Stimulated activated CD8-positive, alpha-beta memory T cell treated with anti-CD3 and anti-CD28 coated beads, Interleukin-2, amount 100 ng/mL, for 1 hour (primary cell): Measurements from ENCODE around the gene TCP11L1.
"Not testable (repeated sequence)": the region's sequence is repeated elsewhere in the genome, so short reads cannot be mapped to it uniquely, and the experiment has no call there.

ENCODE experiments used
- DNase-seq, 2 donors: peaks; one replicate each; pipeline ENCODE4 v3.0.0-alpha.2; 2020; ENCODE audit warnings: low read depth in 2 of 2

The TCP11L1 gene

DNA sequence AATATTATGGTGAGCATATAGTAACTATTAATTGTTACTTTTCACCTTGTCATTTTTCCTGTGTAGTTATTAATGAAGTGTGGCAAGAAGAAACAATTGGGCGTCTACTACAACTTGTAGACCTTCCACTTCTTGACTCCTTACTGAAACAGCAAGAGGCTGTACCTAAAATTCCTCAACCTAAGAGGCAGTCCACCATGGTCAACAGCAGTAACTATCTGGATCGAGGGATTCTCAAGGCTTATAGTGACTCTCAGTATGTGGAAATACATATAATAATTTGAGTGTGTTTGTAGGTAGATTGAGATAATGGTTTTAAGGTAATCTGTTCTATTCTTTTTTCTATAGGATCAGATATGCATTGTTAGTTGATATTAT lies 10.8 kb upstream of the TCP11L1 start:
- no peak for DNase-seq

DNA sequence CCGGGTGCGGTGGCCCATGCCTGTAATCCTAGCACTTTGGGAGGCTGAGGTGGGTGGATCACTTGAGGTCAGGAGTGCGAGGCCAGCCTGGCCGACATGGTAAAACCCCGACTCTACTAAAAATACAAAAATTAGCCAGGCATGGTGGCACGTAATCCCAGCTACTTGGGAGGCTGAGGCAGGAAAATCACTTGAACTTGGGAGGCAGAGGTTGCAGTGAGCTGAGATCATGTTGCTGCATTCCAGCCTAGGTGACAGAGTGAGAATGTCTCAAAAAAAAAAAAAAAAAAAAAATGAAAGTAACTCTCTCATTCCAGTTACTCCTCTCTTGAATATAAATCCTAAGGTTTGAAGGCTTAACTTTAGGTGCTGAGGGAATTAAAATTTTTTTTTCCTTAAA lies 10.2 kb upstream of the TCP11L1 start:
- DNase-seq, result not testable (repeated sequence)

- DNase-seq, result no peak
Observed at GRCh38 chr11:33033493-33033892, 5.9 kb upstream of the TCP11L1 start.

DNA sequence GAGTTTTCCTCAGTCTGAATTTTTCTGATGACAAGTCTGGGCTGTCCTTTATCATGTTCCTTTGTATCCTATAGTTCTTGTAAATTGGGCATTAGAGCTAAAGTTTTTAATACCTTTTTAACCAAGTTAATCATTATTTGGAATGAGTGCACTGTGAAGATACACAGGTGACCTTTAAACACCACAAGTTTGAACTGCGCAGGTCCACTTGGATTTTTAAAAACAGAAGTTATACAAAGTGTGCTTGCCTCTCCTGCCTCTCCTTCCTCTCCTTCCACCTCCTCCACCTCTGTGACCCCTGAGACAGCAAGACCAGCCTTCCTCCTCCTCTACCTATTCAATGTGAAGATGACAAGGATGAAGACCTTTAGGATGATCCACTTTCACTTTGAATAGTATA lies 4.4 kb upstream of the TCP11L1 start:
- DNase-seq, result no peak

GRCh38 chr11:33040033-33040861 lies 875 bp downstream of the TCP11L1 start:
- no peak for DNase-seq

GRCh38 chr11:33040862-33041453 lies 1.6 kb downstream of the TCP11L1 start:
- DNase-seq, result no peak

- no peak for DNase-seq
Observed at GRCh38 chr11:33043221-33043830, 4.0 kb downstream of the TCP11L1 start.

DNA sequence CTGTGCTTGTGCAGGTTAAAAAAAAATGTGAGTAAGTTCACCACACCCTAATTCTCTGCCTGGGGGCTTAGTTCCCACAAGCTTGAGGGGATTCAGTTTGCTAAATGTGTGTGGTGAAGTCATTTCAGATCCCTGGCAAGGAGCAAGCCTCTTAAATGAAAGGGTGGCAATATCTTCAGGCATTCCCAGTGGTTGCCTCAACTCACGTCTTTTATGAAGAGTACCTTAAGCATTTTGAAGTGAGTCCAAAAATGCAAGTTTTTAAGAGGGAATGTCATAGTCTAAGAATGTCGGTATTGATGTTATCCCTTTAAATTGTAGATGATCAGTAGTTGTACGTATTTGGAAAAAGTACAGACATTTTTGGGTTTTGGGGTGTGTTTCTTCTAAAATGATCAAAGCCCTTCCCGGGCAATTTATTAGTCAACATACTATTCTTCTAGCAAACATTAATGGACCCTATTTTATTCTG lies 4.9 kb downstream of the TCP11L1 start:
- no peak for DNase-seq

- DNase-seq, result no peak
Observed at GRCh38 chr11:33045551-33046255, 6.3 kb downstream of the TCP11L1 start.

DNA sequence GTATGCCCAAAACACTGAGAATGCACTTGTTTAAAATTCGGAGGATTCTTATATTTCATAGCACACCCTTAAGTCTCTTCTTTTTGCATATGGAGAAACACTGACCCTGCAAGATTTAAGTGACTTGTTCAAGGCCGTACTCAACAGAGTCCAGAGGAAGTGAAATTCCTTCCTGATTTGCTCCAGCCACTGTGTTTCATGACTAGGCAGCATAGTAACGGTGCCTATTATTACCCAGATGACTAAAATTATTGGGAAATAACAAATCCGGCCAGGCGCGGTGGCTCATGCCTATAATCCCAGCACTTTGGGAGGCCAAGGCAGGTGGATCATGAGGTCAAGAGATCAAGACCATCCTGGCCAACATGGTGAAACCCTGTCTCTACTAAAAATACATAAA lies 9.3 kb downstream of the TCP11L1 start:
- DNase-seq, result not testable (repeated sequence)

- not testable (repeated sequence) for DNase-seq
Observed at GRCh38 chr11:33049565-33050408, 10.4 kb downstream of the TCP11L1 start.

- no peak for DNase-seq
Observed at GRCh38 chr11:33052231-33052630, 12.9 kb downstream of the TCP11L1 start.

GRCh38 chr11:33055375-33055774 lies 16.0 kb downstream of the TCP11L1 start:
- DNase-seq, result no peak

DNA sequence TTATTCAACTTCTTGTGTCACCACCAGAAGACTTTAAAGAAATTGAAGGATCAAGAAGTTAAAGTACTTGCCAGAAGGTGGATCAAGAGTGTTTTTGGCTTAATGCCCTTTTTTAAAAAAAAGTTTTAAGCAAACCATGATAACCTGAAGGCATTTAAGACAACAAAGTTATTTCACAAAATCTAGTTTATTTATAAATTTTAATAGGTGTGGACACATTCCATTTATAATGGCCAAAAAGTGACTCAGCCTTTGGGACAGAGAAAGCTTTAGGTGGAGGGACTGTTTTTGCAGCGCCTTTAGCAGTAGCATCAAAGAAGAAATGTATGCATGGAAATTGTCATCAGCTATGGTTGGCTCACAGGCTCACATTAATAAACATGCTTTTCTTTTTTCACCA lies 17.9 kb downstream of the TCP11L1 start:
- no peak for DNase-seq

GRCh38 chr11:33059331-33060007 lies 20.1 kb downstream of the TCP11L1 start:
- no peak for DNase-seq

- DNase-seq, result no peak
Observed at GRCh38 chr11:33060271-33060670, 20.9 kb downstream of the TCP11L1 start.

GRCh38 chr11:33062137-33062536 lies 22.8 kb downstream of the TCP11L1 start:
- no peak for DNase-seq

DNA sequence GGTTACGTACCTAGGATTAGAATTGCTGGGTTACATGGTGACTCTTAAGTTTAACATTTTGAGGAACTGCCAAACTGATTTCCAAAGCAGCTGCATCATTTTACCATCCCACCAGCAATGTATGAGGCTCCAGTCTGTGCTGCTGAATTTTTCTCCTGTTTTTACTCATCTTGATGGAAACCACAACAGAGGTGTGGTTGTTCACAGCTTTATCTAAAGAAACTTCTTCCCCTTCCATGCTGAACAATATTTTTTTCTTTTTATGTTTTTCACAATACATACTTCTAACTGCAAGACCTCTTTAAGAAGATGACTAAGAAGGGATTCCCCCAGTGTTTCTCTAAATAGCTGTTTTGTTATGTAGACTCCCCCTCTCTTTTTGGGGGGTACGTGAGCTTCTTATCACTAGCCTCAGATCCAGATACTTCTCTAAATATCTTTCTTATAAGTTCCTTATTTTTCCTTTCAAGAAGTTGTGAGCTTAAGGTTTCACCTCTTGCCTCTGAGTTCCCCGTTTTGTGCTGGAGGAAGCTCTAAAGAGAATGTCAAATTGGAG lies 24.0 kb downstream of the TCP11L1 start:
- no peak for DNase-seq

DNA sequence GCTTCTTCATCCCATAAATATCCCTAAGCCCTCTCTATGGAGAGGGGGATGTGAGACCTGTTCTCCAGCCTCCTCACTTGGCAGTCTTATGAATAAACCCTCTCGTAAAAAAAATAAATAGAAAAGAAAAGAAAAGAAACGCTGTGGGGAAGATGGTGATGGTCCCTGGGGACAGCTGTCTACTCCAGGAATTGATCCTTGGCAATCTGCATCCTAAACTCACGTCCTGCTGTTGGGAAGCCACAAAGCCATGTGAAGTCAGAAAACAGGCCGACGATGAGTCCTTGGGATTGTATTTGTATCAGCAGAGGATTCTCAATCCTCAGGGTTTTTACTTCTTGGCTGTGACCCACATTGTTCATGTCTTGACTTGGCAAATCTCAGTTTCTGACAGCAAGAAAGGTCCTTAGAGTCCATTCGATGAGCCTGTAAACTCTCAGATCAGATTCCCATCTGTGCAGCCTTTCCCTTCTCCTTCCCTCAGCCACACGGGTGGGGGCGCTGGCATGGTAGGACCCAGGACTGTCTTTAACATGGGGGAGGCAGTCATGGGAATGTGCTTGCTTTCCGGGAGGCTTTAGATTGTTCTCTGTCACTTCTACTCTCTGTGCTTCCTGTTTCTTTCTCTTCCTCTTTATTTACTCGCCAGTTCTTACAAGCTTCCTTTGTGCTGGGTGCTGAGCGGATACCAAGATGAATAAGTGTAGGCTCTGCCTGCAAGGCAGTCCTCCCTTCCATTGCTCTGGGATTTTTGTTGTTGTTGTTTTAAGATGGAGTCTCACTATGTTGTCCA lies 24.9 kb downstream of the TCP11L1 start:
- DNase-seq, result no peak

- DNase-seq, result no peak
Observed at GRCh38 chr11:33064866-33065265, 25.5 kb downstream of the TCP11L1 start.
